NCI-H2227 (cell line): Measurements from ENCODE around the gene LPAR1.

ENCODE experiments used
- DNase-seq: peaks from one replicate; lab custom pipeline; 2025; ENCODE audit not compliant: unreplicated experiment; lab: John Stamatoyannopoulos, UW

Gene LPAR1

DNA sequence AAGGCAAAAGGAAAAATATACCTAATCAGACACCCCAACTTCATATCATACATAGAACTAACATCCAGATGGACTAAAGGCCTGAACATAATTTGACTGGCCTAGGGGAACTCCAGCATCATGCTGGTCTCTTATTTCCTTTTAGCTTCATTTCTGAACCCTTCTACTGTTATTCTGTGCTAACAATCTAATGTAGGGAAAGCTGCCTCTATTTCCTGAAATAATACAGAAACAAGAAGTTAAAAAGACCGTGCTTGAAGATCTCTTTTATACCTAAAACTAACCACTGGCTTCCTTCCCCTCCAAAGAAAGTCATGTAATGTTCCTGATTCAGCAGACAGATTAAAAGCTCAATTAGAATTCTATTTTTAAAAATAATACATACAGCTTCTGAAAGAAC is 36.7 kb downstream of the LPAR1 start:
- DNase-seq, result no peak

DNA sequence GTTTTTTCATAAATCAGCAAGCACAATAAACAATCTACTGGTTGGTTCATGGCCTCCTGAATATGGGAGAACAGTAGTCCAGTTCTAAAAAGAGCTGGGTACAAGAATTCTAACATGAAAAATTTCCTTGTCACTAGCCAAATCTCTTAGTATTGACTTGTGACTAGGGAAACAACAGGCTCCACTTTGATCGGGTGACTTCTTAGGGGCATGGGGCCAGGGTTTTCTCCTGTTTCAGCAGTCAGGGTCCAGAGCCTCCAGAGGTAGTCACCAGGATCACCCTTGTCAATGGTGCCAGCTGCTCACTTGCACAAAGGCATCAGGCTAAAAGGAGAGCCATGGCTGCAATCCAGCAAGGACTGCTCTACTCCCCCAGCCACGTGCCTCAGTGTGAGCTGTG is 38.1 kb downstream of the LPAR1 start:
- no peak for DNase-seq

DNA sequence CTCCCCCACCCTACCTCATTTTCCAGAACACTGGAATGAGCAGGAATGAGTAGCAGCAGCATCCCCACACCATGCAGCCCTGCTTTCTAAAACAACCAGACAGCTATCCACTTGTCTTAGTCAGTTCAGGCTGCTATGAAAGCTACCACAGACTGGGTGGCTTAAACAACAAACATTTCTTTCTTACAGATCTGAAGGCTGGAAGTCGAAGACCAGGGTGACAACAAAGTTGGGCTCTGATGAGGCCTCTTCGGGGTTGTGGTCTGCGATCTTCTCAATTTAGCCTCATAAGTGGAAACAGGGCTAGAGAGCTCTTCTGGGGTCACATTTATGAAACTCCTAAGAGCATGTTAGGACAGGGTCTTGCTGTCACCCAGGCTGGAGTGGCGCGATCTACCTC is 38.9 kb downstream of the LPAR1 start:
- no peak for DNase-seq

DNA sequence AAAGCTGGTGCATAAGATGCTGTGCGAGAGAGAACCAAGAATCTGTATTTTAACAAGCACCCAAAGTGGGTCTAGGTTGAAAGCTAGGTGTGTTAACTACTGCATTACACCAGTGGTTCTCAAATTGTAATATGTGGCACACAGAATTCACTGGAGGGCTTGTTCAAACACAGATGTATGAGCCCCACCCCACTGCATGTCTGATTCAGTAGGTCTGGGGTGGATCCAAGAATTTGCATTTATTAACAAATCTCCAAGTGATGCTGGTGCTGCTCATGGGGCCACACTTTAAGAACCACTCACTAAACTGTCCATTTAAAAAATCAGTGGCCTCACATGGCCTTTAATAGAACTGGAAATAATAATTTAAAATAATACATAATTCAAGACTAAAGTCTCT is 40.4 kb downstream of the LPAR1 start:
- no peak for DNase-seq

DNA sequence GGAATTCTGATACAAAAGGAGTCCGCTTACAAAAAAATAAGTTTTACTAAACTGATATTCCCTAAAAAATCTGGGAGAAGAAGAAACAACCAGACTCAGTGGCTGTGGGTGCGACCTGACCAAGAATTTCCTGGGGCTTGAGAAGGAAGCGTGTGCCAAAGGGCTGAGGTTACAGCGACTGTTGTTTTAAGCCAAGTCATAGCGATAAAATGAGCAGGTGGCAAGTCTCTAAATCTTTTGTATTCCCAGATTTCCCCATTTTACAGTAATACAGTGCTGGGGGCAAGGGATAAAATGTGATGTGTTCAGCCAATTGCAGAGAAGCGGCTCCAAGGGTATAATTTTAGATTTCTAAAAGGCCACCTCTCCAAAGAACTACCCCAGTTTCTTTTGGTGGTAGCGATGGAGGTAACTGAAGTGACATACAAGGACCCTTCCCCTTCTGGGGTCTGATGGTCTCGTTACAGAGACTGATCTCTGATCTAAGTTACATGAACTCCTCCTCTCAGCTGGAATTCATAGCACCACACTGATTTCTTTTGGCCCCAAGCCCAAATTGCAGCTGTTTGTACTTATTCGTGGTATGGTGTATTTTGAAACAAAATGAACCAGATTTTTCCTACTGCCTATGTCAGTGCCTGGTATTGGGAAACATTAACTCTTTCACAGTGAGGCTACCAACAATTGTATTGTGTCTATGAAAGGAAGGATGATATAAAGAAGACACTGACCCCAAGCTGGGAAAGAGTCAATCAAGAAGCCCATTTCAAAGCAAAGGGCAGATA is 41.6 kb downstream of the LPAR1 start:
- DNase-seq, result no peak

DNA sequence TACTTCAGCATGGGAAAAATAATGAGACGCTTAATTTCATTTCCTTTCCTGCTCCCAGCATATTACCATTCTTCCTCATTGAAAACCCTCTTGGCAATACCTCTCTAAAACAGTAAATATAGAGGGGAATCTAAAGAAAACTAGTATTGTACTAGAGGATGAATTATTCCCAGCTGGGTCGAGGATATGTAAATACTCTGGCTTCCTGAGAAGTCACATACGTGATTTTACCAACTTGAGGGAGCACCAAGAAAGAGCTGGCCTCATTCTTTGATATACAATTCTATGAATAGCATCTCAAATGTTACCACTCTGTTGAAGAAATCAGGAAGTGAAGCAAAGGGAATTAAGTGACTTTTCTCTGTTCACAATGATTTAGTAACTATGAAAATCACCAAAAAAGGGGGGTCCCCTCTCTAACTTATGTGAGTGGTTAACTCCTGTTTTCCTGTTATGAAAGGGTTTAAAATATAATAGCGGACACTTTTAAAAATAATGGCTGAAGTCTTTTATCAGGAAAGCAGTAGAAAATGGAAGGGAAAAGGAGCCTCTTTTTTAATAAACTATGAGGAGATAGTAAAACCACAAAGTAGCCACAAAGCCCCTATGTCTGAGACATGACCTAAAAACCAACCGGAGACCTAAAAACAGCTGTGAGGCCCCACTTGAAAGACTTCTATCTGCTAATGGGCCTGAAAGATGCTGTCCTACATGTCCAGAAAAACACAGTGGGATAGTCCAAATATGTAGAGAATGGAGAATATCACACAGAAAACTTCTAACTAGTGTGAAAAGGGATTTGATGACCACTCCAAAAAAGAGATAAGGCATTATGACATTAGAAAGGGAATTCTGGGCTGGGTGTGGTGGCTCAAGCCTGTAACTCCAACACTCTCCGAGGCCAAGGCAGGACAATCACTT is 42.6 kb downstream of the LPAR1 start:
- no peak for DNase-seq

GRCh38 chr9:110994771-110995241 is 43.5 kb downstream of the LPAR1 start:
- DNase-seq, result no peak

GRCh38 chr9:110990481-110990880 is 47.8 kb downstream of the LPAR1 start:
- DNase-seq, result no peak

DNA sequence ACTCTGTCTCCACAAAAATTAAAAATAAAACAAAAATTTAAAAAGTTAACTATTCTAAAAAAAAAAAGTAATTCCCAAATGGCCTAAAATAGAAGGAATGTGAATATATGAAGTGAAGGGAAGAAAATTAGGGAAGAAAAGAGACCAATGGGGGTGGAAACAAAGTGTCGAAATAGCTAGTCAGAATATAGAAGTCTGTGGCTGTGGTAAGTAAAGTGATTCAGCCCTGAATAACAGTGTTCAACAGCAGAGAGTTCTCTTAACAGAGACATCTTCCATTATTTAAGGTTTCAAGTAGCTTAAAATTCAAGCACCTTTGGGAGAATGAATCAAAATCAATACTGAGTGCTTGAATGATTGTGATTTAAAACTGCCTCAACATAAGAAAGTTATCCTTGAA is 51.7 kb downstream of the LPAR1 start:
- no peak for DNase-seq

- DNase-seq, result no peak
Observed at GRCh38 chr9:110984890-110985437, 53.3 kb downstream of the LPAR1 start.

DNA sequence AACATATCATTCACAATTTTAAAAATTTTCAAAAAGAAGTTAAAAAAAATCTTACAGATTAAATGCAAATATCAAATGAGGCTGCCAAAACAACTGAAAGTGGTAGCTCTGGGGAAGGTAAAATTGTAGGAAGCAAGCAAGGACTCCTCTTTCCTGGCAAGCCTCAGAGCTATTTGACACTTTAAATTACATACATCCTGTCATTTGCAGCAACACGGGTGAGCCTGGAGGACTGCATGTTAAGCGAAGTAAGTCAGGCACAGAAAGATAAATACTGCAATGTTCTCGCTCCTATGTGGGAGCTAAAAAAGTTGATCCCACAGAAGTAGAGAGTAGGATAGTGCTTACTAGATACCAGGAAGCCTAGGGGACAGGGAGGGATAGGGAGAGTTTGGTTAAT is 58.0 kb downstream of the LPAR1 start:
- no peak for DNase-seq

GRCh38 chr9:110979636-110980035 is 58.6 kb downstream of the LPAR1 start:
- no peak for DNase-seq

GRCh38 chr9:110978516-110978915 is 59.8 kb downstream of the LPAR1 start:
- no peak for DNase-seq

DNA sequence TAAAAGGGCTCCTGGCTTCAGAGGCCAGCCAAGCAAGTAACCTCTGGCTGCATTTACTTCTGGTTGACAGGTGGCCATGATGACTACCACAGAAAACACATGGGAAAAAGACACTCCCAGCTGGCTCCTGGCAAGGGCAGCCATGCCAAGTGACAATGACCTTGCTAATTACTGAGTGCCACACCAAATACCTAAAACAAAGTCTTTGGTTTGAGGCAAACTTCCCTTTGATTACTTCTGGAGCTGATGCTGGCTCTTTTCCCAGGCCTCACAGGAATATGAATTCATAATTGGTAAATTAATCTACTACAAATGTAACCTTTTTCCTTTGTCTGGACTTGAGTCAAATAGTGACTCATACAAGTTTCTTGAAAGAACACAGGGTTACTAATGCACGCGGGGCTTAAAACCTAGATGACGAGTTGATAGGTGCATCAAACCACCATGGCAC is 61.0 kb downstream of the LPAR1 start:
- no peak for DNase-seq

GRCh38 chr9:110975969-110976368 is 62.3 kb downstream of the LPAR1 start:
- DNase-seq, result no peak

DNA sequence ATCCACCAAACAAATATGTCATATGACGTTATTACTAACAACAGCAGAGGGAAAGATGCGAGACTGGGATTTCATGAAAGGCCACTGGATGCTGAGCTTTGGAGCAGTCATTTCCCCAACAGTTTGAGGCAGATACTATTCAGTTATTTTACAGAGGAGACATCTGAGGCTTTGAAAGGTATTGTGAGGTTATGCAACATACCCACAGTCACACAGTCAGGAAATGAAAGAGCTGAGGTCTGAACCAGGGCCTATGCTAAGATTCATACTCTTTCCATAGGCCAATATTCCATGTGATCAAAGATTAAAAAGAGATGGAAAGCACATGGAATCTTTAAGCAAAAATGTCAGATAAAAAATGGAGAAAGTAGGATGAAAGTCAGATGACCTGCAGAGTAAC is 63.0 kb downstream of the LPAR1 start:
- no peak for DNase-seq

DNA sequence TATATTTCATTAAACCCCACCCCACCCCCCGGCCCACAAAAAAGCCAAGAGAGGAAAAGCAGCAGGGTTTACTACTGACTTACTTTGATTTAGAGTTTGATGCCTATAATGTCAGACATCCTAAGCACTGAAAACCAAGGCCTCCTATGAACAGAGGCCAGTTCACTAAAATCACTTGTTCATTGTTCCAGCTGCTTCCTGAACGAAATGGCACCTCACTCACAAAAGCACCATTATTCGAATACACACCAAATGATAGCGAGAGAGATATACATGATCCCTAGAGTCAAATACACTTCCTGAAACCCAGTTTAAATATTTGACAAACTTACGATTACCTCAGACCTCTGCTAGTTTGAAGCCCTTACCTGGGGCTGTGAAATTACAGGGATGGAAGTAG is 66.6 kb downstream of the LPAR1 start:
- DNase-seq, result no peak

GRCh38 chr9:110971234-110971633 is 67.0 kb downstream of the LPAR1 start:
- DNase-seq, result no peak

GRCh38 chr9:110969971-110970386 is 68.3 kb downstream of the LPAR1 start:
- no peak for DNase-seq

- DNase-seq, result no peak
Observed at GRCh38 chr9:110968096-110968495, 70.2 kb downstream of the LPAR1 start.

- DNase-seq, result no peak
Observed at GRCh38 chr9:110967196-110967595, 71.1 kb downstream of the LPAR1 start.

DNA sequence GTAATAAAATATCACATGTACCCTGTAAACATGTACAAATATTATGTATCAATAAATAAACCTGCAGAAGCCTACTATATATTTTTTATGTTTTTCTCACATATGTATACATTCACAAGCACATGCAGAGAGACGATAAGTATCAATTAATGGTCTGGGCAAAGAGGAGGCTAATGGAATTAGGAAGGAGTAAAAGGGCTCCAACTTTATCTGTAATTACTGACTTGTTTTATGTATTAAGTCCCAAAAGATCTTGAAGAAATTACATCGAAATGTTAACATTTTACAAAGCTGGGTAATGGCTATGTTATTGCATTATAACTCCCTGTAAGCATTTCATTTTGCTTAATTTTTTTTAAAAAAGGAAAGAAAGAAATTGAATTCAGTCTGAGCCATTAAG is 78.0 kb downstream of the LPAR1 start:
- no peak for DNase-seq
